Activated gamma-delta T cell treated with anti-CD3 and anti-CD28 coated beads, Interleukin-2, amount 50 U/mL, for 16 hours (primary cell): ENCODE data around the gene DMRT1.

Source experiments
- DNase-seq: peaks from one replicate; pipeline ENCODE4 v3.0.0-alpha.2; 2020; ENCODE audit warnings: low read depth

Gene DMRT1

GRCh38 chr9:926976-927375, 85.5 kb downstream of the DMRT1 start:
- no peak for DNase-seq

DNA sequence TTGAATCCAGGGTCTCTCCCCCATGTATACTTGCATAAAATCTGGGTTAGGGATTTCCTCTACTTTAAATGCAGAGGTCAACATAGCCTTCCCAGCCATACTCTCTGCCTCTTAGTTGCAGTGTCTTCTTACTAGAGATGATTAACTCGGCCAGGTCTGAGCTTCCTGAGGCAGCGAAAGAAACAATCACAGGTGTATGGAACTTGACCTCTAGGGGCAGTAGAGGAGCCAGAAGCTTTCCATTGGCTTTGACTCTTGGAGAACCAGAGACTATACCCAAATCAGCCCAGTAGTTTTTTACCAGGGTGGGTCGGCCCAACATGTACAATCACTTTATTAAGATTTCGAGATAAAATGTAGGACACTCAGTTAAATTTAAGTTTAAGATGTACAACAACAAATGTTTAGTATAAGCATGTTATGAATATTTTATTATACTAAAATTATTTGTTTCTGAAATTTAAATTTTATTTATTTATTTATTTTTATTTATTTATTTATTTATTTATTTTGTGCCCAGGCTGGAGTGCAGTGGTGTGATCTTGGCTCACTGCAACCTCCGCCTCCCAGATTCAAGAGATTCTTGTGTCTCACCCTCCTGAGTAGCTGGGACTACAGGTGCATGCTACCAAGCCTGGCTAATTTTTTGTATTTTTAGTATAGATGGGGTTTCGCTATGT, 87.0 kb downstream of the DMRT1 start:
- DNase-seq, result no peak

DNA sequence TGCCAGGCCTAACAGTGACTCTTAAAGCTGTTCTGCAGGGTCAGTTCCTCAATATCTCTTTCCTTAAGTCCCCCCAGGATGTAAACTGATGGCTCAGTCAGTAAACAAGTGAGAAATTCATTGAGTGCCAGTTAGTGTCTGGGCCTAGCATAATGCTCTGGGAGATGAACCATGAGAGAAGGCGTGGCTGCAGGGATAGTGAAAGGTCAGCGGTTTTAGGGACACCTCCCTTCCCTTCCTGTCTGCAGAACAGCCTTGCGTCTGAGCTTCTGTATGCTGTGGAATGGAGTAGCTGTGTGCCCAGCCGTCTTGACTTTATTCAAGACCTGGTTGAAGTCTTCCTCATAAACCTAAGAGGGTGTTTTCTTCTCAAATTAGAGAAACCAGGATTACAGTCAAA, 88.2 kb downstream of the DMRT1 start:
- no peak for DNase-seq

DNA sequence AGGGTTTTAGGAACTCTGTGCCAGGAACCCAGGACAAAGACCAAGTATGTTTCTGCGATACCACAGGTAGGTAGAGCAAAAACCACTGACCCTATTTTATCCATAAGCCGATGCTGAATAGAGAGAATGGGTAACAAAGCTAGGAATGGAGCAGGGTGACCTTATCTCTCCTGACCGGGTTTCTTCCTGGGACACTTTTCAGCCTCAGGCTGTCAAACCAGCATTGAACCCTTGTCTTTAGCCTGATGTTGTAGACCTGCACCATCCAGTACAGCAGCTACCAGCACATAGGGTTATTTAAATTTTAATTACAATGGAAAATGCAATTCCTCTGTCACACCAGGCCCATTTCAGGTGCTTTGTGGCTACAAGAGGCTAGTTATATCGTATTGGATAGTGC, 91.9 kb downstream of the DMRT1 start:
- DNase-seq, result no peak

DNA sequence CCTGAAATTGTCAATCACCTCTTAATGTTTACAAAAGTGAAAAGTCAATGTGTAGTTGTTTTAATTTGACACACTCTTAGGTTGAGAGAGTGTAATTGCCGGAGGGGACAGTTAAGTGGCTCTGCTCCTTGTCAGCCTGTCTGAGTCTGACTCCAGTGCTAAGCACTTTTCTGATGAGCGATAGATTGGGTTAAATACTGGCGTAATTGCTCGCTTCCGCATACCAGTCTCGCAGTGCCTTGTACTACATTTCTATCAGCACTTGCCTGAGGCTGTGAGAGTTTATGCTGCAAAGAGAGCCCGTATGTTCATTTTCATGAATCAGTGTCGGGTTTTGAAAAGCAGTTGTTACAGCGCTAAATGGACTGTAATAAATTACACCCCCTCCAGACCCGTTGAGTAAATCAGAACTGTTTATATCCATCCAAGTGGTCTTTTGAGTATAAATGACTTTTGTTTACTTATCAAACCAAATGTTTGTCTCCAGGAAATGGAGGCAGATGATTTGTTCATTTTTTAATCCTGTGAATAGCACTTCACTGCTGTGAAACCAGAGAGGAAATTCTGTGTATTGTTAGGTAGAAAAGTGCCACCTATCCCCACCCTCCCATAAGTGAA, 94.0 kb downstream of the DMRT1 start:
- DNase-seq, result no peak

- DNase-seq, result no peak
Observed at GRCh38 chr9:942805-943580, 101.5 kb downstream of the DMRT1 start.

- no peak for DNase-seq
Observed at GRCh38 chr9:947985-948384, 106.5 kb downstream of the DMRT1 start.

GRCh38 chr9:948497-948896, 107.0 kb downstream of the DMRT1 start:
- DNase-seq, result no peak

DNA sequence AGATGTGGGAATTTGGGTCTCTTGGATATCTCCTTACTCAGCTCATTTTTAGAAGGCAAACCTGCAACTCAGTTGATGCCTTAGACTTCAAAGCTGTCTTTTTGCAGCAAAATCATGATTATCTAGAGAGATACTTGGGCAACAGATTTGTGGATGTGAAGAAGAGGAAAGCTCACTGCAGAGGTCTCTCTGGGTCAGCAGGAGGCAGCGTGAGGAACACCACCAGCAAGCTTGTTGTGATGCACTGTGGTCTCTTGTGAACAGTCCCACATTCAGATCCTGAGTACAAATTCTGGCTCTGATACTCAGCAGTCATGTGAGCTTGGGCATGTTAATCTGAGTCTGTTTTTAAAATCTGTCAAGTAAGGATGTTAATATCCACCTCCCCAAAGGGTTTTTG, 108.6 kb downstream of the DMRT1 start:
- no peak for DNase-seq

- no peak for DNase-seq
Observed at GRCh38 chr9:952546-952945, 111.0 kb downstream of the DMRT1 start.

GRCh38 chr9:959105-959504, 117.6 kb downstream of the DMRT1 start:
- DNase-seq, result no peak

GRCh38 chr9:959914-960313, 118.4 kb downstream of the DMRT1 start:
- no peak for DNase-seq

DNA sequence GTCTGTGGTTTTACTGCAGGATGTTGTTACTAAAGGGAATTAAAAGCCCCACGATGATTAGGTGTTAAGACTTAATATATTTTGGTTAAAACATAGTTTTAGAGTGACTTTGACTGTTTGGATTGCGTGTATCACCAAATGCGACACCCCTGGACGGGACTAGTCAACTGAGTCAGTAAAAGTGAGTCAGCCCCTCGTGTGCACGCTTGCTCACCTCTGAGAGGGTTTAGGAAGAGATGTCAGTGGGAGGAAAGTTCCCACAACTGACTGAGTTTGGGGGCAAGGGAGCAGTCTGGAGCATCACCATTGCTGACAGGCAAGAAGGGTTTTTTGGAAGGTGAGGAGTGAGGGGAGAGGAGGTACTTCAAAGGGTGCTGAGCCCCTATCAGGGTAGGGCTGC, 120.5 kb downstream of the DMRT1 start:
- DNase-seq, result no peak

GRCh38 chr9:965497-965896, 124.0 kb downstream of the DMRT1 start:
- no peak for DNase-seq

- no peak for DNase-seq
Observed at GRCh38 chr9:966870-967269, 125.4 kb downstream of the DMRT1 start.

DNA sequence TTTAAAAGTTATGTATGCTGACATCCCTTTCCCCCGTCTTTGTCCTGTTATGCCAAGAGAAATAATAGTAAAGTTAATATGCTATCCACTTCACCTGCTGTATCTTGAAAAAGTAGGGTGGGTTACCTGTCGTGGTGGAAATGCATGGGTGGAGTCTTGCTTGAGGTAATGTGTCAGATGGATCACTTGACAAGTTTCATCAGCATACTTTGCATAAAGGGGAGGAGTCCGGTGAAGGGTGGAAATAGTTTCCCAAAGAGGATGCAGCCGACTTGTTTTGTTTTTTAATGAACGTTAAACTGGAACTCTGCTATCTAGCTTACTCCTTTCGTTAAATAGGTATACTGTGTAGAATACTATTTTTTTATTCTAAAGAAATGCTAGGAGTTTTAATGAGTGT, 125.9 kb downstream of the DMRT1 start:
- no peak for DNase-seq

DNA sequence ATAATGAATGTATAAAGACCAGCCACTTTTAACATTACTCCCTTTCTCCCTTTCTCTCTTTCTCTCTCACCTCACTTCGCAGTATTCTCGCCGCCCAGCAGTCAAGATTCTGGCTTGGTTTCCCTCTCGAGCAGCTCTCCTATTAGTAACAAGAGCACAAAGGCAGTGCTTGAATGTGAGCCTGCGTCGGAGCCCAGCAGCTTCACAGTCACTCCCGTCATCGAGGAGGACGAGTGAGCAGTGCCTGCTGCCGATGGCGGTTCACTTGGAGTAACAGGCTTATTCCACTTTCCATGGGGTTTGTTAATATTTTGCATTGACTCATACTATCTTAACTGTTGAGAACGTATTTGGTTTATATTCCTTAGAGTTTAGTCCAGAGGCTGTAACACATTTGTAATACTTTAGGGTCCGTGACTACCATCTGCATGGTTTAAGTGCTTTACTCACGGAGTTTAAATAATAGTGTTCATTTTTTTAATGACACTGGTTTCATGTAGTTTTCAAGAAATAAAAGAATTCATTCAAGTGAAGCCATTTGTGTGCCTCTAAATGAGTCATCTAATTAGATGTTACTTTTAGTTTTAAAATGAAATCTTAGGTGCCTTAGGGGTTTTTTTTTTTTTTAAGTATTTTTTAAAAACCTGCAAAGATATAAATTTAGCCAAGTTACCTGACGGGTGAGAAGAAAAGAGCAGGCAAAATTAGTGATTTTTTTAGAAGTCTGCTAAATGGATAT, 126.6 kb downstream of the DMRT1 start:
- DNase-seq, result no peak

GRCh38 chr9:969310-970150, 128.0 kb downstream of the DMRT1 start:
- no peak for DNase-seq

- no peak for DNase-seq
Observed at GRCh38 chr9:970151-970996, 128.9 kb downstream of the DMRT1 start.

DNA sequence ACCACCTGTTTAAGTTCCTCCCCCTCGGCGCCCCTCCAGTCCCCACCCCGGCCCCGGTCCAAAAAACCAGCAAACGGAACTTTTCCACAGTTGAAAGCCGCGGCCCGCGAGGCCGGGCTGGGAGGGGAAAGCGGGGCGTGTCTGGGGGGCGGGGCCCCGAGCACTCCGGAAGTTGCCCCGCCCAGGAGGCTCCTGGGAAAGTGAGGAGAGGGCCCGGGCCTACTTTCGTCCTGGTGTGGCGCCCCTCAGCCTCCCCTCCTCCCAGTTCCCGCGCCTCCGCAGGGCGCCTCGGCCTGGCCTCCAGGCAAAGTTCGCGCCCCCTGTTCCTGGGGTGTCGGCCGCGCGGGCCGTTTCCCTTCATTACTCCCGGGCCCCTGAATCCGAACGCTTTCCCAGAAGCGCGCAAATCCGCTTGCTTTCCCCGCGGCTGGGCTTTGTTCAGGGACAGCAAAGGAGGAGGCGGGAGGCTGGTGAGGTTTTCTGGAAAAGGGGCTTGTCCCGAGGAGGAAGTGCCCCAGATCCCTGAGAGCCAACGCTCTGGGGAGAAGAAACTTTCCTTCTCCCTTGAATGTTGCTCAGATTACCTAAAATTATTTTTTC, 130.5 kb downstream of the DMRT1 start:
- DNase-seq, result no peak
